Epithelial cell of esophagus (primary cell): ENCODE measurements around the gene CSK.

Experiments used
- DNase-seq: peaks from one replicate; pipeline ENCODE4 v3.0.0; 2010; ENCODE audit warnings: low read depth
- H3K4me3 ChIP-seq: 2 replicates; pipeline ENCODE4 v1.5.1; 2011; ENCODE audit warnings: mild to moderate bottlenecking, low read length, control low read depth
- CTCF ChIP-seq: IDR thresholded peaks from 2 replicates; pipeline ENCODE4 v1.5.1; 2011; ENCODE audit warnings: low read depth, mild to moderate bottlenecking, low read length, control low read depth, inconsistent platforms; ENCODE audit not compliant: insufficient read depth; ENCODE audit errors: missing control alignments

Gene CSK

GRCh38 chr15:74787251-74788041, 5.6 kb downstream of the CSK start:
- peak; percentile 71 for DNase-seq
- no peak overlapping the region for H3K4me3 ChIP-seq
- TF ChIP-seq CTCF, result peak; percentile 71

GRCh38 chr15:74788042-74788682, 6.3 kb downstream of the CSK start:
- TF ChIP-seq CTCF, result no peak
- DNase-seq, result no peak
- H3K4me3 ChIP-seq, result no peak overlapping the region

- no peak for DNase-seq
- H3K4me3 ChIP-seq, result no peak overlapping the region
- no peak for TF ChIP-seq CTCF
Observed at GRCh38 chr15:74788683-74789151, 6.8 kb downstream of the CSK start.

GRCh38 chr15:74789171-74789631, 7.3 kb downstream of the CSK start:
- peak; percentile 51 for DNase-seq
- no peak overlapping the region for H3K4me3 ChIP-seq
- no peak for TF ChIP-seq CTCF

GRCh38 chr15:74789741-74790079, 7.8 kb downstream of the CSK start:
- no peak overlapping the region for H3K4me3 ChIP-seq
- no peak for DNase-seq
- TF ChIP-seq CTCF, result no peak

GRCh38 chr15:74790080-74790916, 8.4 kb downstream of the CSK start:
- no peak for TF ChIP-seq CTCF
- no peak overlapping the region for H3K4me3 ChIP-seq
- DNase-seq, result no peak
